GM18951 (cell line): ENCODE measurements around the gene CDKN2C.
A peak's percentile ranks its signal among the peaks of the same experiment; 100 is the strongest.
"Not testable (repeated sequence)": the region's sequence is repeated elsewhere in the genome, so short reads cannot be mapped to it uniquely, and the experiment has no call there.

Source experiments
- POLR2A ChIP-seq: IDR thresholded peaks from 4 replicates; pipeline ENCODE4 v1.6.1; 2011; ENCODE audit warnings: mild to moderate bottlenecking; ENCODE audit not compliant: insufficient read length, insufficient read depth; ENCODE audit errors: extremely low read depth
- in situ Hi-C: fragments of 300-500 bp; cut with MboI; formaldehyde crosslinking; loops from one replicate; pipeline ENCODE4 v1.12.0; 2022; ENCODE audit warnings: low sequenced_read_pairs, mixed read lengths, inconsistent platforms; ENCODE audit not compliant: unreplicated experiment

CDKN2C gene

GRCh38 chr1:50949286-50949982 is 20.6 kb upstream of the CDKN2C start:
- in situ Hi-C loops, result no loop called here

DNA sequence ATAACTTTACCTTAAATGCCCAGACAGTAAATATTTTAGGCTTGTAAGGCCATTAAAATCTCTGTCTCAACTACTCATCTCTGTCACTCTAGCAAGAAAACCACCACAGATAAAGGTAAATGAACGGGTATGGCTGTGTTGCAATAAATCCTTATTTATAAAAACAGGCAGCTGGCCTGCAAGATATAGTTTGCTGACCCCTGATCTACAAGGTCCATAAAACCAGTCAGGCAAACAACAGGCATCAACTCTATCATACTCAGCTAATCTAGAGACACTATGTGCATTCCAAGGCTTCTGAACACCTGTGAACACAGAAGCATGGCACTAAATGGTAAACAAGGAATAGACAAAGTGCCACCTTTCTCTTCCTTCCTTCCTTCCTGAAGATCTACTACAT is 19.6 kb upstream of the CDKN2C start:
- TF ChIP-seq POLR2A, result no peak
- in situ Hi-C loops, result no loop called here

More at GRCh38 chr1:50949286-50949982, 20.6 kb upstream of the CDKN2C start:
- TF ChIP-seq POLR2A, result no peak

- in situ Hi-C loops, result not testable (repeated sequence)
Measured at GRCh38 chr1:50952566-50952965, 17.5 kb upstream of the CDKN2C start.

DNA sequence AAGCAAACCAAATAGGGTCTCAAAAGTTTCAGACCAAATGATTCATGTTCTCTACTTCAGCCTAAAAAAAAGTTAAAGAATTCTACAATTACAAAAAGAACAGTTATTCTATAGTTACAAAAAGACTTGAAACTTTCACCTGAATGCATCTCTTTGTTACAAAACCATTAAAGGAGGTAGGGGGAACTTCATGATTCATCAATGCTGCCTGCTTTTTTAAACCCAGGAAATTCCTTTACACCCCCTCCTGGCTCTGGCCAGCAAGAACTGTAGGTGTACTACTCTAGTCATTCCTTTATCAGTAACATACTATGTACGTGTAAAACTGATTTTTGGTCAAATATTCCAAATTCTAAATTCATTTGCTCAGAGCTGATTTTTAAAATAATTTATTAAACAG is 14.9 kb upstream of the CDKN2C start:
- in situ Hi-C loops, result no loop called here
- no peak for TF ChIP-seq POLR2A

DNA sequence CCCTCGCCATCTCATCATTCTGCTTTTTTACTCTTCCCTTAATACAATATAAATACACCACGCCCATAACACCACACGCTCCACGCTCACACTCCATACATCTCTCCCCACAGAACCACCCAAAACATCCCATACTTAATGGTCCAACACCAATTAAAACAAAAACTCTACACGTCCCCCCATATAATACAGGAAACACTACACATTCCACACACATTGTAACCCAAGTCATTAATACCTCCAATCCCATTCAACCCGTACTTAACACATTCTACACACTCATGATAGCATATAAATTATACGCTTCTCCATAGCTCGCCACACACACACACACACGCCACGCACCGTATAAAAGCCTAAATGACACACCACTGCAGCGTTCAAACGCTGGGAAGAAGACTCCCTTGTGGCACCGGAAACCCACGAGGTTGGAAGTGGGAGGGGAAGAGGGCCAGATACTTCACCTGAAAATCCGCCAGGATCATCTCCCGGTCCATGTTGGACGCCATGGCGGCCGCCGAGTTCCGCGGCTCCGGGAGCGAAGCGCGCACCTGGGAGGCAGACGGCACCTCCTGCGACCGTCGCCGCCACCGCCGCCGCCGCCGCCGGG is 10.6 kb upstream of the CDKN2C start:
- in situ Hi-C loops, result no loop called here
- no peak for TF ChIP-seq POLR2A

DNA sequence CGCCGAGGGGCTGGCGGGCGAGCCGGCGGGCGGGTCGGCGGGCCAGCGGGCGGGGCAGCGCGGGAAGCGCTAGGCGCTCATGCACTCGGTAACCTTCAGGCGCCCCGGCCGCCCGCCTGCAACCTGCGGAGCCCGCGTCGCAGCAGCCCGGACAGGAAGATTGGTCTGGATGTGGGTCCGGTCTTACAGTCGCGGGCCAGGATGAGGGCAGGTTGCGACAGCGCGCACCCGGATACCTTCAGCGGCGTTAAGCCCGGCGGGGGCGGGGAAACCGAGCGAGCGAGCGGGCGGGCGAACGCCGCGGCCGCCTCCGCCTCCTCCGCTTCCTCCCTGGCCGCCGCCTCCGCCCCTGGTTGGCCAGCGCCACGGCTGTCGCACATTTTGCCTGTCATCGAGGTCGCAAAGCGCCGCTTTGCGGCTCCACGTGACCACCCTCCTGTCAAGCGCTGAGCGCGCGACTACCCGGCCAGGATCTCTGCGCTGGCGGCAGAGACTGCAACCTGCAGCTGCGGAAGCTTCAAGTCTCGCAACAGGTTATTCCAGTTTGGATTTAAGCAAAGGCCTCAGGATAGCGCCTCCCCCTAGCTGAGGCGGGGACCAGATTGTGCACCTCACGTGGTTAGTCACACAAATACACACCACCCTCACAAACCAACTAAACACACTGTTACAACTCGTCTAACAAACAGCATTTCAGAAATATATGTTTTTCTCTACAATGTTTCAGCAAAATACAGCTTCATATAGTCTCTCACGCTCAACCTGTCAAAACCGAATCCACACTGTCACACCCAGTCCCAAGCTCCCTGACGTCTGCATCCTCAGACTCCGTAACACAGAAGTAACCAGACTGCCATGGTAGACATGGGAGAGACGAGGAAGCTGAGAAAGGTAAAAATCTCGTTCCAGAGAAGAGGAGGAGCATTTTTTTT is 9.9 kb upstream of the CDKN2C start, which contains the start of gene FAF1:
TSS of gene FAF1 (minus strand) at position 355 of the 932 bp plus-strand sequence. CDS start 456 bp downstream, outside the sequence.
- TF ChIP-seq POLR2A, result peak; percentile 98
- in situ Hi-C loops, result no loop called here

- TF ChIP-seq POLR2A, result no peak
- in situ Hi-C loops, result no loop called here
Measured at GRCh38 chr1:50964863-50965262, 5.2 kb upstream of the CDKN2C start.

DNA sequence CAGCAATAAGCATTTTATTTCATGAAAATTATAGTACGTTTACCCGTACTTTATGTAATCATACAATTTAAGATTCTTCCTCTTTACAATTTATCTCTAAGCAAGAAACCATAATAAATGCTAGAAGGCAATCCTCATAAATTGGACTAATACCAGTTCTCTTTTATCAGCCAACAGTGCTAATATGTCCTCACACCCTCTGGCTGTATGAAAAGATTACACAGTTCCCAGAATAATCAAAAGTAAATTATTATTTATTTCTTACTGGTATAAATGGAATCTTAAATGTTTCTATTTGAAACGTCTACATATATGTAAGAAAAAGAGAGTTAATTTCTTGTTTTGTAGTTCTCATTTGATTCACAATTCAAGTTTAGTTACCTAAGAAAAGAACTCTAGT is 3.1 kb upstream of the CDKN2C start:
- in situ Hi-C loops, result no loop called here
- no peak for TF ChIP-seq POLR2A

DNA sequence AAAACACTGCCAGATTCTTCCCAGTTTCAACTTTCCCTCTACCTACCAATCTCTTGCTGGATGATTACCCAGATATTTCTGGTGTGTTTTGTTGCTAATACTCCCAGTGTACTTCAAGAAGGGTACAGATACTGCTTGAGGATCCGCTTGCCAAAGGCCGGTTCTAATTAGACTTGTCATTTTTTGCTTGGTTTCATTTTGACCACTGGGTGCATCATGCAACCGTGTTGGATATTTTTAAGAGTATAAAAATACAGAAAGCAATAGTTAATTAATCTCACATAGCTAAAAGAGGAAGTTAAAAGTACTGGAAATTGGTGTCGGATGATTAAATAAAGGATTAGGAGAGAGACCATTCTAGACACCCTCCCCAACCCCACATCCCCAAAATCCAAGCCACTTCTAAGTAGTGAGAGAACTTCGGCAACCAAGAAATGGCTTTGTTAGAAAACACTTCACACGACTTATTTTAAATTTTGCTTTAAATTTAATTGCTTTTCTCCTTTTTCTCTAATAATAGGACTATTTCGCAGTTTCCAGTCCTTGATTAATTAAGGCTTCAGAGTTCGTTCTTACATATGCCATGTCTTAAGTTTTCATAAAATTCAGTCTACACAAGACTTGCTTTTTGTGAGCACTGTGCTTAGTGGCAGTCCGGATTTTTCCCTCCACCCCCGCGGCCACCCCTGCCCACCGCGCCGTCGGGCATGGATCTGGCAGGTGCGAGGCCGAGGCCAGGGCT is 2.5 kb upstream of the CDKN2C start:
- in situ Hi-C loops, result no loop called here
- TF ChIP-seq POLR2A, result no peak

DNA sequence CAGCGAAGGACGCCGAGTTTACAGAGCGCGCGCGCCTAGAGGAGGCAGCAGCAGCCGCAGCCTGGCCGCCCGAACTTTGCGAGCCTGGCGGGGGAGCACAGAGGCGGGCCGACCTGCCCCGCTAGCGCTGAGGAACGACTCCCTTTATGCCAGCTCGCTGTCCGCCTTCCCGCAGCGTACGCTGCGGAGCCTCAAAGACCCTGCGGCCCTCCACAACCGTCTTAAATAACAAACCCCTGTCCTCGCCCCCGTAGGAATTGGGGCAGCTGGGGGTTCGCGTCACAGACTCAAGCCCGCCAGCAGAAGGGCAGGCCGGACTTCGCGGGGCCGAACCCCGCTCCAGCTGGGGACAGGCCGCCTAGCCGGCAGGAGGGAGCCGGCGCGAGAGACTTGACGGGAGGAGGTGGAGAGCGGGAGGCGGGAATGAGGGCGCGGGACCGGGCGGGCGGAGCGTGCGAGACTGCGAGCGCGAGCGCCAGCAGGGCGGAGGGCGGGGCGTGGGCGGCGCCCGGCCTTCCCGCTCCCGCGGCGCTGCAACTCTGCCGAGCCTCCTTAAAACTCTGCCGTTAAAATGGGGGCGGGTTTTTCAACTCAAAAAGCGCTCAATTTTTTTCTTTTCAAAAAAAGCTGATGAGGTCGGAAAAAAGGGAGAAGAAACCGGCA is 1.8 kb upstream of the CDKN2C start:
- TF ChIP-seq POLR2A, result peak; percentile 74
- in situ Hi-C loops, result no loop called here

GRCh38 chr1:50968821-50969610 is 1.0 kb upstream of the CDKN2C start:
- in situ Hi-C loops, result no loop called here
- peak; percentile 23 for TF ChIP-seq POLR2A

- in situ Hi-C loops, result no loop called here
- no peak for TF ChIP-seq POLR2A
Measured at GRCh38 chr1:50970509-50970887, 453 bp downstream of the CDKN2C start.
